RWPE2 (cell line): ENCODE data around the gene PAEP.

ENCODE experiments used
- ATAC-seq: fragments of 200-7000 bp; cut with Tn5 transposase; 3 replicates; pipeline ENCODE4 v1.9.1; 2021; ENCODE audit warnings: low read depth
- DNase-seq: peaks from one replicate; pipeline ENCODE4 v3.0.0-alpha.2; 2020; ENCODE audit warnings: low spot score
- H3K27ac ChIP-seq: fragments of 450-650 bp; 2 replicates; pipeline ENCODE4 v1.5.1; 2017; ENCODE audit warnings: mild to moderate bottlenecking; ENCODE audit not compliant: poor library complexity, severe bottlenecking
- H3K27me3 ChIP-seq: fragments of 250-450 bp; sonication (Bioruptor Pico); 2 replicates; pipeline ENCODE4 v1.5.1; 2021; ENCODE audit warnings: mild to moderate bottlenecking, moderate library complexity; ENCODE audit not compliant: insufficient read depth, poor library complexity, severe bottlenecking
- H3K36me3 ChIP-seq: fragments of 250-450 bp; sonication (Bioruptor Pico); 2 replicates; pipeline ENCODE4 v1.5.1; 2020; ENCODE audit warnings: low read depth, mild to moderate bottlenecking, moderate library complexity
- H3K4me1 ChIP-seq: fragments of 250-450 bp; sonication (Bioruptor Pico); 2 replicates; pipeline ENCODE4 v1.5.1; 2021; ENCODE audit warnings: mild to moderate bottlenecking, moderate library complexity; ENCODE audit not compliant: insufficient read depth, poor library complexity, severe bottlenecking
- H3K4me3 ChIP-seq: fragments of 250-450 bp; sonication (Bioruptor Pico); 2 replicates; pipeline ENCODE4 v1.5.1; 2021; ENCODE audit warnings: mild to moderate bottlenecking, moderate library complexity; ENCODE audit not compliant: severe bottlenecking
- H3K9me3 ChIP-seq: fragments of 250-450 bp; sonication (Bioruptor Pico); 2 replicates; pipeline ENCODE4 v1.5.1; 2021; ENCODE audit warnings: mild to moderate bottlenecking, moderate library complexity; ENCODE audit not compliant: severe bottlenecking
- CTCF ChIP-seq: fragments of 450-650 bp; IDR thresholded peaks from one replicate; pipeline ENCODE4 v1.5.1; 2017; ENCODE audit warnings: mild to moderate bottlenecking, moderate library complexity; ENCODE audit not compliant: poor library complexity, severe bottlenecking

PAEP gene

GRCh38 chr9:135614821-135615665, 53.5 kb downstream of the PAEP start:
- ATAC-seq: no peak
- H3K27ac ChIP-seq: no peak overlapping the region
- H3K4me3 ChIP-seq: no peak overlapping the region
- no peaks in the 10 kb centered on the region for H3K36me3 ChIP-seq
- H3K4me1 ChIP-seq: no peaks in the 10 kb centered on the region
- peaks cover 31% of the 10 kb centered on the region for H3K27me3 ChIP-seq
- DNase-seq: no peak
- H3K9me3 ChIP-seq: no peaks in the 10 kb centered on the region
- TF ChIP-seq CTCF: no peak

- H3K4me1 ChIP-seq: no peaks in the 10 kb centered on the region
- no peaks in the 10 kb centered on the region for H3K9me3 ChIP-seq
- H3K27me3 ChIP-seq: peaks cover 38% of the 10 kb centered on the region
- no peak overlapping the region for H3K4me3 ChIP-seq
- H3K27ac ChIP-seq: no peak overlapping the region
- ATAC-seq: no peak; the same call in 2 of the 3 replicates
- no peak for TF ChIP-seq CTCF
- no peak for DNase-seq
- H3K36me3 ChIP-seq: no peaks in the 10 kb centered on the region
These were observed 54.4 kb downstream of the PAEP start for GRCh38 chr9:135615666-135616618.
